ENCODE data around the gene GALNT18. TPM values are rescaled to one million over a fixed set of nuclear protein-coding genes. Genes with fewer than 3 reads are reported as not detected.

The GALNT18 gene
- total RNA-seq, 2 experiments from 2014 or later = not detected

GRCh38 chr11:11568651-11569229, 53.1 kb downstream of the GALNT18 start:
- ChIA-PET CTCF (ENCODE audit: unreplicated experiment) (no interaction called here), POLR2A (interaction anchor here (0.6 to 0.7 kb wide), 2 partner anchors 9 to 1777 kb away, joined by 3 to 5 read pairs; no protein-coding TSS in a partner anchor)
- Histone ChIP-seq H3K9me2 (ENCODE audit: insufficient read depth, low read length) (no peaks in the 10 kb centered on the region), H3K36me3 (ENCODE audit: insufficient read depth, low read length) (no peaks in the 10 kb centered on the region), H3K27ac (ENCODE audit: low read depth, low read length, poor library complexity, severe bottlenecking) (no peak overlapping the region), H3K4me1 (ENCODE audit: insufficient read depth, low read length, poor library complexity, severe bottlenecking) (no peaks in the 10 kb centered on the region), H2AFZ (ENCODE audit: low read length) (no peak overlapping the region), H3K4me2 (ENCODE audit: low read length) (no peak overlapping the region), H3K79me2 (ENCODE audit: insufficient read depth, low read depth, low read length) (no peaks in the 10 kb centered on the region), H3K4me3 (ENCODE audit: low read depth, low read length, poor library complexity, severe bottlenecking) (no peak overlapping the region), H3K9me3 (ENCODE audit: low read length) (no peaks in the 10 kb centered on the region), H4K20me1 (ENCODE audit: insufficient read depth, low read length) (no peaks in the 10 kb centered on the region)
- DNase-seq (ENCODE audit: low spot score) = no peak
- intact Hi-C loops (cut with micrococcal nuclease; ENCODE audit: unreplicated experiment) = no loop called here
- TF ChIP-seq EZH2phosphoT487 (IDR thresholded peaks at IDR 0.05; ENCODE audit: borderline replicate concordance, low read depth, low read length) = no peak
- no peak for TF ChIP-seq CTCF (conservative IDR thresholded peaks at IDR 0.05; ENCODE audit: low read length)
- BruUV-seq (replicated peaks) = no TSS peak

GRCh38 chr11:11567936-11568650, 53.7 kb downstream of the GALNT18 start:
- no peaks in the 10 kb centered on the region for H3K9me3 ChIP-seq (ENCODE audit: low read length)
- H2AFZ ChIP-seq (ENCODE audit: low read length) = no peak overlapping the region
- no peaks in the 10 kb centered on the region for H4K20me1 ChIP-seq (ENCODE audit: insufficient read depth, low read length)
- no peak overlapping the region for H3K27ac ChIP-seq (ENCODE audit: low read depth, low read length, poor library complexity, severe bottlenecking)
- TF ChIP-seq EZH2phosphoT487 (IDR thresholded peaks at IDR 0.05; ENCODE audit: borderline replicate concordance, low read depth, low read length) (no peak), CTCF (conservative IDR thresholded peaks at IDR 0.05; ENCODE audit: low read length) (no peak)
- no peak for DNase-seq (ENCODE audit: low spot score)
- H3K9me2 ChIP-seq (ENCODE audit: insufficient read depth, low read length) = no peaks in the 10 kb centered on the region
- no peak overlapping the region for H3K4me2 ChIP-seq (ENCODE audit: low read length)
- H3K79me2 ChIP-seq (ENCODE audit: insufficient read depth, low read depth, low read length) = no peaks in the 10 kb centered on the region
- ChIA-PET POLR2A (no interaction called here), CTCF (ENCODE audit: unreplicated experiment) (no interaction called here)
- no peaks in the 10 kb centered on the region for H3K36me3 ChIP-seq (ENCODE audit: insufficient read depth, low read length)
- no peaks in the 10 kb centered on the region for H3K4me1 ChIP-seq (ENCODE audit: insufficient read depth, low read length, poor library complexity, severe bottlenecking)
- intact Hi-C loops (cut with micrococcal nuclease; ENCODE audit: unreplicated experiment) = no loop called here
- no TSS peak for BruUV-seq (replicated peaks)
- H3K4me3 ChIP-seq (ENCODE audit: low read depth, low read length, poor library complexity, severe bottlenecking) = no peak overlapping the region

- Histone ChIP-seq H3K4me1 (ENCODE audit: insufficient read depth, low read length, poor library complexity, severe bottlenecking) (no peaks in the 10 kb centered on the region), H3K36me3 (ENCODE audit: insufficient read depth, low read length) (no peaks in the 10 kb centered on the region), H3K79me2 (ENCODE audit: insufficient read depth, low read depth, low read length) (no peaks in the 10 kb centered on the region), H3K9me2 (ENCODE audit: insufficient read depth, low read length) (no peaks in the 10 kb centered on the region), H4K20me1 (ENCODE audit: insufficient read depth, low read length) (no peaks in the 10 kb centered on the region), H3K27ac (ENCODE audit: low read depth, low read length, poor library complexity, severe bottlenecking) (no peak overlapping the region), H3K4me3 (ENCODE audit: low read depth, low read length, poor library complexity, severe bottlenecking) (no peak overlapping the region), H2AFZ (ENCODE audit: low read length) (no peak overlapping the region), H3K9me3 (ENCODE audit: low read length) (no peaks in the 10 kb centered on the region), H3K4me2 (ENCODE audit: low read length) (no peak overlapping the region)
- no TSS peak for BruUV-seq (replicated peaks)
- ChIA-PET CTCF (ENCODE audit: unreplicated experiment) (no interaction called here), POLR2A (no interaction called here)
- TF ChIP-seq CTCF (conservative IDR thresholded peaks at IDR 0.05; ENCODE audit: low read length) (no peak), EZH2phosphoT487 (IDR thresholded peaks at IDR 0.05; ENCODE audit: borderline replicate concordance, low read depth, low read length) (no peak)
- no peak for DNase-seq (ENCODE audit: low spot score)
- intact Hi-C loops (cut with micrococcal nuclease; ENCODE audit: unreplicated experiment) = no loop called here
Observed at GRCh38 chr11:11565636-11566035, 56.2 kb downstream of the GALNT18 start.

Data from OCI-LY7 (cell line).